ENCODE results near the gene FGR.

DNA sequence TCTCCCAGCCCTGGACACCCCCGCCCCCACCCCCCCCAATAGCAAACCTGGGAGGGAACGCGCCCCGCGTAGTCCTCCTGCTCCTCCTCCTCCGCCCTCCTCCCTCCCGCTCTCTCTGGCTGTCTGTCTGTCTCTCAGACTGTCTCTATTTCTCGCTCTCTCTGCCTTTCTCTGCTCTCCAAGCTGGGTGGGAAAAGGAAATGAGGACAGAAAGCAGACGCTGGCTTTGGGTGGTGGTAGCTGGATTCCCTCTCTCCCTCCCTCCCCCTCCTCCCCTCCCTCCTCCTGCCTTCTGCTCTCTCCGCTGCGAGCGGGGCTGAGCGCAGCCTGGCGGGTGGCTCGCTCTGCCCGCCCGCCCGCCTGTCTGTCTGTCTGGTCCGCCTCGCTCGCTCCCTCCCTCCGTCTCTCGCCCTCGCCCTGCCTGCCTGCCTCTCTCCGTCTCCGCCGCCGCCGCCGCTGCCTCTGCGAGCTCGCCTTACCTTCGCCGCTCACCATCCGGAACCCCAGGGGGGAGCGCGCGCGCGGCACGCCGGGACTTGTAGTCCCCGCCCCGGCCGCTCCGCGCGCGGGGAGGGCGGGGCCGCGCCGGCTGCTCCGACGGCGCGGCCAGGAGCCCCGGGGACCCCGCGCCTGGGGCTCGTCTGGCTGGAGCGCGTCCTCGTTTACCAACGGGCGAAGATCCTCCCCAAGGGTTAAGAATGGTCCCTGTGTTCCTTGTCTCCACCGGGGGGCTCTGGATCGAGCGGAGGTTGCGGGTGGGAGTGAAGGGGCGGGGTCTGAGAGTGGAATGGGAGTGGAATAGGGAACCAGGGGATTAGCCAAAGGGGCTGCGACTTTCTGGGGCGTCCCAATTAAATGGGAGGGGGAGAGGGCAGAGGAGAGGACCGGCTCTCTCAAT lies 31.1 kb downstream of the FGR start, which contains the start of gene AHDC1:
- TF ChIP-seq, protein P1, sequence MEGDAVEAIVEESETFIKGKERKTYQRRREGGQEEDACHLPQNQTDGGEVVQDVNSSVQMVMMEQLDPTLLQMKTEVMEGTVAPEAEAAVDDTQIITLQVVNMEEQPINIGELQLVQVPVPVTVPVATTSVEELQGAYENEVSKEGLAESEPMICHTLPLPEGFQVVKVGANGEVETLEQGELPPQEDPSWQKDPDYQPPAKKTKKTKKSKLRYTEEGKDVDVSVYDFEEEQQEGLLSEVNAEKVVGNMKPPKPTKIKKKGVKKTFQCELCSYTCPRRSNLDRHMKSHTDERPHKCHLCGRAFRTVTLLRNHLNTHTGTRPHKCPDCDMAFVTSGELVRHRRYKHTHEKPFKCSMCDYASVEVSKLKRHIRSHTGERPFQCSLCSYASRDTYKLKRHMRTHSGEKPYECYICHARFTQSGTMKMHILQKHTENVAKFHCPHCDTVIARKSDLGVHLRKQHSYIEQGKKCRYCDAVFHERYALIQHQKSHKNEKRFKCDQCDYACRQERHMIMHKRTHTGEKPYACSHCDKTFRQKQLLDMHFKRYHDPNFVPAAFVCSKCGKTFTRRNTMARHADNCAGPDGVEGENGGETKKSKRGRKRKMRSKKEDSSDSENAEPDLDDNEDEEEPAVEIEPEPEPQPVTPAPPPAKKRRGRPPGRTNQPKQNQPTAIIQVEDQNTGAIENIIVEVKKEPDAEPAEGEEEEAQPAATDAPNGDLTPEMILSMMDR (IDR thresholded peaks at IDR 0.05), result peak in 5 of 12 donors; percentile 5 to 47 (median 25)
- TF ChIP-seq POLR2A (IDR thresholded peaks at IDR 0.05), result peak in 1 of 2 donors; percentile 92

Measured in heart left ventricle (tissue), 13 donors.